Pons (tissue), 1 donor: ENCODE results near the gene CSNK1E.
A peak's percentile ranks its signal among the peaks of the same experiment; 100 is the strongest.

ENCODE experiments used
- DNase-seq: peaks from one replicate; pipeline ENCODE4 v3.0.0-alpha.2; 2016; ENCODE audit warnings: low spot score

Gene CSNK1E

DNA sequence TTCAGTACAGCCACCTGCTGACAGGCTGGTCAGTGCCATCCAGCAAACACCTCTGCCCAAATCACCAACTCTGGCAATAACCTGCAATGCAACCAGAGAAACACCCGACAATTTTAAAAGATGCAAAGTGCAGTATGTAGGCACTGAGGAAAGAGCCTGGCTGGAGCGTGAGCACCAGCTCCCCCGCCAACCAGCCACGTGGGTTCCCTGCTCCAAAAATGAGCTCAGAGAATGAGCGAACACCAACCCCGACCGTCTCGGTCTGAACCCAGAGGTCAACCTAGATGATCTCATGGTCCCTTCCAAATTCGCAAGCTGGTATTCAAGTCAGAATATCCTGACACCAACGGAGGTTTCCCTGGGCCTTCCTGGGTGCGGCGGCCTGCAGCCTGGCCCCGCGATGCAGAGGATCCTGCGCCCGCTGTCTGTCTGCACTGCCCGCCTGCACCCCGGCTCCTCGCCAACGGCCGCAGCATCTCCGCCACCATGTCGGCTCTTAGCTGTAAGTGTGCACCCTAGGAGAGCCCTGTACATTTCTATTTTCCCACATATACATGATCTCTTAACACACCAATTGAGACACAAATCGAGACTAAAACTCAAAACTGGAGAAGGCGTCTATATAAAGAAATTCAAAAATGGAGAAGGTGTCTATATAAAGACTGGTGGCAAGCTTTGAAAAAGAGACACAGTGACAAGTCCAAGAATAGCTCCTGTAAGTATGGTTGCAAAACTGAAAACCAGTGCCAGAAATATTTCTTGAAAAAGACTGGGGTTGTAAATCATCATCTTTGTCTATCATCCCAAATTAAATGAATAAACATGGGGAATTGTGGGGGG, 67.2 kb downstream of the CSNK1E start:
- no peak for DNase-seq

DNA sequence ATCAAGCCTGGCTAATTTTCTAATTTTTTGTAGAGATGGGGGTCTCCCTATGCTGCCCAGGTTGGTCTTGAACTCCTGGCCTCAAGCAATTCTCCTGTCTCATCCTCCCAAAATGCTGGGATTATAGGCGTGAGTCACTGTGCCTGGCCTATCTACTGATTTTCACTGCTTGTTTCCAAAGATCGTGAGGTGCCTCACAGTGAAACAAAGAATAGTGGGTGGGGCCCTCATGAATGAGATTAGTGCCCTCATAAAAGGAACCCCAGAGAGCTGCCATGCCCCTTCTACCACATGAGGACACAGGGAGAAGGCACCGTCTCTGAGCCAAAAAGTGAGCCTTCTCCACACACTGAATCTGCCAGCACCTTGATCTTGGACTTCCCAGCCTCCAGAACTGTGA, 67.9 kb downstream of the CSNK1E start:
- DNase-seq, result no peak

DNA sequence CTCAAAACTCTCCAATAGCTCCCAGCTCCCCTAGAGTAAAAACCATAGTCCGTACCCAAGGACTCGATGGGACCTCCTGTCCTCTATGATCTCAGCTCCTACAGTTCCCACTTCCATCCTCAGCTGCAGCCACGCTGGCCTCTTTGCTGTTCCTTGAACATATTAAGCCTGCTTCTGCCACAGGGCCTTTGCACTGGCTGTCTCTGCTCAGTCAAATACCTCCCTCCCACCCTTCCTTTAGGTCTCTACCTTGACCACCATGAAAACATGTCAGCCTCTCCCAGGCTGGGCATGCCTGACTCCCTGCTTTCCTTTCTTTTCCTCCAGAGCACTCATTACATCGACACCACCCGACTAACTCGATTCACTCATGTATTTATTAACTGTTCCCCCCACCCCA, 69.0 kb downstream of the CSNK1E start:
- no peak for DNase-seq

DNA sequence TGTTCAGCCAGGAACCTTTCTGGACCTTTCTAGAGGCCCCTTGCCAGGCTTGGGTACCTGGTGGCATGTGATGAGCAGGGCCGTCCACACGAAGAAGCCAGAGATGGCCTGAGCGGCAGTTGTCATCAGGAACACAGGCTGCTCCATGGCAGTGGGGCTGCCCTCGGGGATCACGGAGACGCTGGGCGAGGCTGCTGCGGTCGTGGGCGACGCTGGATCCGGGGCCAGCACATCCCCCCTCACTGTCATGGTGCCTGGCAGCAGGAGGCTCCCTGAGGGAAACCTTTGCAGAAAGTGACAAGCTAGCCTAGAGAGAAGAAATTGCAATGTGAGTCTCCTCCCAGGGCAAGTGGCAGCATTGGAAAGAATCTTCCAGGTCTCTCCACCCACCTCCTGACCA, 69.5 kb downstream of the CSNK1E start:
- DNase-seq, result no peak

DNA sequence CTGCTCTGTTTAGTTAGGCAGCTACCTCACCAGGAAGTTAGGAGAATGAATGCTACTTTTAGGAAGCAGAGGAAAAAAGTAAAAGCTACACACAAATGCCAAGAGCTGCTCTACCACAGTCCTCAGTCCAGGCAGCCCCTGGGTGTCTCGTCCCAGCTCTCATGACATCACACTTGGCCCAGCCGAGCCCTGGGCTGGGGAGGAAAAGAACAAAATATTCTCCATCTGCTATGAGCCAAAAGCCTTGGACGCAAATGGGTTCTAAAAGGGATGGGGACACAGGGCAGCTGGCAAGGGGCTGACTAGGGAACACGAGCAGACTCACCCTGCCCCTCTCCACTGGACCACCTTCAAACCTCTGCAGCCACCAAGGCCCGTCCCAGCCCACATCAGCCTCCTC, 70.5 kb downstream of the CSNK1E start:
- peak; percentile 77 for DNase-seq

DNA sequence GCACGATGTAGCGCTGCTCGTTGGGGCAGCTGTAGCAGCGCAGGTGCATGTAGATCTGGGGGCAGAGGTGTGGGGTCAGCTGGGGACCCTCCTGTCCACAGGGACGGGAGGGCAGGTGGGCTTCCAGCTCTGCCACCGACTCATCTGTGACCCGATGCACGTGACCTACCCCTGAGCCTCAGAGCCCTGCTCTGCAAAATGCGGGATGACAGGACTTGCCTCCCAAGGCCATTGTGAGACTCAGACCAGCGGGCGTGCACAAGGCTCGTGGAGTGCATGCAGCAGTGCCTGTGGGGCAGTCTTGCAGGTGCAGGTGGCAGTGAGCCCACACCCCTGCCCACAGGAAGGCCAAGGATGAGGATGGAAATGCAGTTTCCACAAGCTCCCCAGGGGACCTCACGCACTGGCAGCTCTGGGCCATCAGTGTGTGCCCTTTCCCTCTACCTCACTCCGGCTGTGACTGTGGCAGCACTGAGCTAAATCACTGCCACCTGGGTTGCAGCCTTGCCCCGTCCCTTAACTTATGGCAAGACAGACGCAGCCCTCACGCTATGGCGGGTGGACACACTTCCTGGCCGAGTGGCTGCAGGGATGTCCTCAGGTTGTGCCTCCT, 71.1 kb downstream of the CSNK1E start:
- no peak for DNase-seq

DNA sequence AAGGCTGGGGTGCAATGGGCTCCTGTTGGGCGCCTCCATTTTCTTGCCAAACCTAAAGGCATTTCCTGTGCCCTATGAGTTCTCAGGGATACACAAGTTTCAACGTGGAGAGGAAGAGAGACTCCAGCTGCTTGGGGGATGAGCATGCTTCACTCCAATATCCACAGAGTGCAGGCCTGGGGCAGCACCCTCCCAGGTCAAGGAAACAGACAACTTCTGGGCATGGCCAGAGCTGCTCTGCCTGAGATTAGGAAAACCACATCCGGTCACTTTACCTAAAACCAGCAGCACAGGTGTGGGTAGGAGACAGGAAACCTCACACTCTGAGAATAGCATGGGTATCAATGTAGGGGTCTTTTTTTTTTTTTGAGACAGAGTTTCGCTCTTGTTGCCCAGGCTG, 73.1 kb downstream of the CSNK1E start:
- DNase-seq, result no peak

DNA sequence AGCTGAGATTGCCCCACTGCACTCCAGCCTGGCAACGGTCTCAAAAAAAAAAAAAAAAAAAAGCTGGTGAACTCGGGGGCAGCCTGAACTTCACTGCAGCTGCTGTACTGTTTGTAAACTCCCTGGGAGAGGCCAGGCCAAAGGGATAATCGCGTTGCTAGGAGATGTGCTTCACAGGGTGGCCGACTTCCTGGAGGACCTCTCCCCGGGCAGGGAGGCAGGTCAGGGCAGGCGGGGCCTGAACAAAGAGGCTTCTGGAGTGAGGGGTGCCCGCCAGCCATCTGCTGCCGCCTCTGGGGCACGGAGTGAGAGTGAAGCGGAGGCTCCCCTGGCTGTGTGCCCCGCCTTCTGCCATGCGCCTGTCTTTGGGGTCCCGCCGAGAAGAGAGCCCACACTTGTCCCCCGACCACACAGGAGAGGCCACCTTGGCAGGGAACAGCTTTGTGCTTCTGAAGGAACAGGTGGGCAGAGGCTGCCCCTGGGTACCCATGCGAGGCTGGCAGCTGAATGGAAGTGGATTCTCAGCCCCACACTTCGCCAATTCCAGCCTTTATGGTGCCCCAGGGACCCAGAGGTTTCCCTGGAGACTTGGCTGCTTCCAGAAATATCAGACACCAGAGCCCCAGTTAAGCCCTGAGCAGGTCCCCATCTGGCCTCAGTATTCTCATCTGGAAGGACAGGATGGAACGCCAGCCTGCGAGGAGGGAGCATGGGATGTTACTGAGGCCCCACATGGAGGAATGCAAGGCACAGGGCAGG, 74.0 kb downstream of the CSNK1E start:
- peak; percentile 44 for DNase-seq

DNA sequence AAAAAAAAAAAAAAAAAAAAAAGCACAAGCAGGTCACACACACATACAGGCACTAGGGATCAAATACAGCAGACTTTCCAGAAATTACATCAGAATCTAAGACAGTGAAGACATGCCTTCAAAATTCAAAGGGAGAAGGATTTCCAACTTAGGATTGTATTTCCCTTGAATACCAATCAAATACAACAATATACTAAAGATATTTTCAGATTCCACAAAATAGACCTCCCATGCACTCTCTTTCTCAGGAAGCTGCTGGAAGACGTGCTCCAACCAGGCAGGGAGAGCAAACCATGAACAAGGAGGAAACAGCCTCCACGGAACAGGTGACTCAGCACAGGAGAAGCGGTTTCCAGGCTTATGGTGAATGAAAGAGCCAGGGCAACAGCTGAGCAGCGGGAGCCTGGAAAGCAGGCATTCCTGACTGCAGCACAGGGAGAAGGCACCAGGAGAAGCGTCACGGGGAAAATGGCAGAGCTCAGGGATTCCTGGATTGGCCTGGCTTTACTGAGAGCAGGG, 76.4 kb downstream of the CSNK1E start:
- peak; percentile 59 for DNase-seq
